PC-3 (cell line): ENCODE data around the gene TLE5. TPM values are rescaled to one million over a fixed set of nuclear protein-coding genes. Genes with fewer than 3 reads are reported as not detected.

Source experiments
- ATAC-seq: fragments of 200-7000 bp; cut with Tn5 transposase; 2 replicates; pipeline ENCODE4 v1.9.1; 2020; ENCODE audit warnings: mild to moderate bottlenecking, moderate library complexity
- Bru-seq: library from RNA; stranded (reverse); fragments of 400-500 nt; gene quantifications from one replicate; lab custom pipeline; 2021; lab: Mats Ljungman, UMichigan
- BruChase-seq, 2 experiments: library from RNA; stranded (reverse); fragments of 400-500 nt; gene quantifications; one replicate each; lab custom pipeline; 2021; lab: Mats Ljungman, UMichigan
- BruUV-seq: library from RNA; stranded (reverse); fragments of 400-500 nt; replicated peaks from 2 replicates; lab custom pipeline; 2021; lab: Mats Ljungman, UMichigan
- CTCF ChIA-PET: fragments of 300-600 bp; sonication (Branson Sonifier 250); formaldehyde crosslinking; loops from one replicate; lab custom pipeline; 2022; ENCODE audit warnings: antibody characterized with exemption; lab: Charles Lee
- POLR2A ChIA-PET: fragments of 300-600 bp; sonication (Branson Sonifier 250); formaldehyde crosslinking; loops from one replicate; lab custom pipeline; 2022; ENCODE audit warnings: antibody characterized with exemption; ENCODE audit not compliant: unreplicated experiment; lab: Charles Lee
- DNase-seq: peaks from one replicate; pipeline ENCODE4 v3.0.0-alpha.2; 2015
- H2AFZ ChIP-seq: fragments of 300-600 bp; sonication (generic); 2 replicates; pipeline ENCODE4 v1.6.0; 2016; ENCODE audit warnings: antibody characterized with exemption, low read length
- H3F3A ChIP-seq: fragments of 300-600 bp; sonication (generic); one replicate; pipeline ENCODE4 v1.6.0; 2017; ENCODE audit warnings: antibody characterized with exemption, low read length, control low read depth, mild to moderate bottlenecking; ENCODE audit not compliant: unreplicated experiment
- H3K27ac ChIP-seq: fragments of 300-600 bp; sonication (generic); 2 replicates; pipeline ENCODE4 v1.5.1; 2016; ENCODE audit warnings: mild to moderate bottlenecking, low read length
- H3K27me3 ChIP-seq: fragments of 300-600 bp; sonication (generic); 2 replicates; pipeline ENCODE4 v1.6.1; 2016; ENCODE audit warnings: low read length, mixed read lengths
- H3K36me3 ChIP-seq: fragments of 300-600 bp; sonication (generic); 2 replicates; pipeline ENCODE4 v1.6.1; 2016; ENCODE audit warnings: low read depth, mixed run types, low read length, mixed read lengths
- H3K4me1 ChIP-seq: fragments of 300-600 bp; sonication (generic); 2 replicates; pipeline ENCODE4 v1.5.1; 2016; ENCODE audit warnings: low read length; ENCODE audit not compliant: insufficient read depth
- H3K4me2 ChIP-seq: fragments of 300-600 bp; sonication (generic); 2 replicates; pipeline ENCODE4 v1.6.0; 2016; ENCODE audit warnings: low read length
- H3K4me3 ChIP-seq: fragments of 300-600 bp; sonication (generic); 2 replicates; pipeline ENCODE4 v1.5.1; 2016; ENCODE audit warnings: mild to moderate bottlenecking, low read length, mixed read lengths
- H3K79me2 ChIP-seq: fragments of 300-600 bp; sonication (generic); 2 replicates; pipeline ENCODE4 v1.6.1; 2017; ENCODE audit warnings: low read length, mixed read lengths
- H3K9ac ChIP-seq: fragments of 300-600 bp; sonication (generic); 2 replicates; pipeline ENCODE4 v1.6.0; 2016; ENCODE audit warnings: mild to moderate bottlenecking, low read length
- H3K9me2 ChIP-seq: fragments of 300-600 bp; sonication (generic); replicated peaks from 2 replicates; pipeline ENCODE4 v1.6.1; 2016; ENCODE audit warnings: mixed run types, low read length, mixed read lengths
- H3K9me3 ChIP-seq: fragments of 300-600 bp; sonication (generic); 2 replicates; pipeline ENCODE4 v1.6.1; 2016; ENCODE audit warnings: low read length, mixed read lengths
- H4K20me1 ChIP-seq: fragments of 300-600 bp; sonication (generic); 2 replicates; pipeline ENCODE4 v1.6.1; 2016; ENCODE audit warnings: low read length, mixed read lengths
- EZH2 ChIP-seq: fragments of 300-600 bp; sonication (generic); IDR thresholded peaks from one replicate; pipeline ENCODE4 v1.6.1; 2017; ENCODE audit warnings: antibody characterized with exemption, mild to moderate bottlenecking, low read length; ENCODE audit not compliant: unreplicated experiment
- EZH2phosphoT487 ChIP-seq: fragments of 300-600 bp; sonication (generic); IDR thresholded peaks from 2 replicates; pipeline ENCODE4 v1.6.1; 2018; ENCODE audit warnings: mild to moderate bottlenecking, antibody characterized with exemption, low read length, borderline replicate concordance
- intact Hi-C: fragments of 100-400 bp; cut with micrococcal nuclease; formaldehyde crosslinking; loops from 2 replicates; pipeline ENCODE4 v1.9.0; 2023
- long read RNA-seq: library from polyadenylated mRNA; unstranded; transcript quantifications from one replicate; pipeline ENCODE4 v2.0.0, GENCODE V29; 2021; ENCODE audit not compliant: unreplicated experiment
- total RNA-seq: library from RNA; depleted of rRNA; stranded (reverse); fragments of >200 nt; gene quantifications from 2 replicates; pipeline ENCODE4 v1.2.3, GENCODE V29; 2014; rRNA removed
- TF ChIP-seq, protein P1 (sequence below): fragments of 300-600 bp; sonication (generic); conservative IDR thresholded peaks from 2 replicates; pipeline ENCODE4 v1.5.1; 2017; ENCODE audit warnings: antibody characterized with exemption, low read depth, mild to moderate bottlenecking, low read length

TLE5 gene, protein sequence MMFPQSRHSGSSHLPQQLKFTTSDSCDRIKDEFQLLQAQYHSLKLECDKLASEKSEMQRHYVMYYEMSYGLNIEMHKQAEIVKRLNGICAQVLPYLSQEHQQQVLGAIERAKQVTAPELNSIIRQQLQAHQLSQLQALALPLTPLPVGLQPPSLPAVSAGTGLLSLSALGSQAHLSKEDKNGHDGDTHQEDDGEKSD
- total RNA-seq: 351 and 407 TPM in 2 replicates
- percentile 84 among the genes with signal in this experiment for Bru-seq, nascent RNA
- BruChase-seq, experiment 1, labeled RNA remaining after a 6-hour chase: percentile 86 among the genes with signal in this experiment
- BruChase-seq, experiment 2, labeled RNA remaining after a 2-hour chase: percentile 84 among the genes with signal in this experiment
- long read RNA-seq, transcript AES-202 (7 exons, 1,608 nt): major isoform, 368 of 667 reads
- long read RNA-seq, transcript AES-210 (3 exons, 1,100 nt): minor isoform, 8 of 667 reads
- long read RNA-seq, transcript AES-207 (6 exons, 942 nt): minor isoform, 76 of 667 reads
- long read RNA-seq, partial matches to known transcripts: 5 of 667 reads
- long read RNA-seq, other reads (novel, unspliced or antisense): 208 of 667 reads

DNA sequence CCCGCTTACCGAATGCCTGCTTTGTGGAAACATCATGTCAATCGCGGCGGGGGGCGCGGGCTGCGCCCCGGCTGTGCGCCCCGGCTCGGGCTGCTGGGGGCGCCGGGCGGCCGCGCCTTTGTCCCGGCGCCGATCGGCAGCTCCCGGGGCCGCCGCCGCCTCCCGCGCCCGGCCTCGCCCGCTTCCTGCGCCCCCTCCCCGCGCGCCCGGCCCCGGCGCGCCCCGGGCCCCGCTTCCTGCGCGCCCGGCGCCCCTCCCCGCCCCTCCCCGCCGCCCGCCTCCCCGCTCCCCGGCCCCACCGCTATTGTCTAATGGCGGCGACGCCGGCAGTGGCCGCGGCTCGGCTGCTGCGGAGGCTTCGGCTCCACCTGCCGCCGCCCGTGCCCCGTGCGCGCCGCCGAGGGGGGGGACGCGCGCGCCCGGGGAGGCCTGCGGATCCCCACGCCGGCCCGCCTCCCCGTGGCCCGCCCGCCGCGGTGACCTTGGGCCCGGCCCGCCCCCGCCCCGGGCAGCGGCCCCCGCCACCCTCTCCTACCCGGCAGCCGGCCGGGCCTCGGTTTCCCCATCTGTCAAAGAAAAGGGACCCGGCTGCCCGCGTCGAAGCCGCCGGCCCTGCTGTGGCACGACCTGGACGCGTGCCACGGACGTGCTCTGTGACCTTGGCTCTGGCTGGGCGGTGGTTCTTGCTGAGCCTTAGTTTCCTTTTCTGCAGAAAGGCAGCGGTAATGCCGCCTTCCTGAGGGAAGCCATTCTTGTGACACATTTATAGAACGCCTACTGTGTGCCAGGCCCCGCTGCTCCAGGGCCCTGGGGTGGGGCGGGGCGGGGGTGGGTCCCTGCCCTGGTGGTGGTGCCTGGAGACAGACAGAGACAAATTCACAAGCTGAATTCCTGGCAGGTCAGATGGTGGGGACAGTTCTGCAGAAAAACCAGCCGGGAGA lies at the start of gene TLE5:
TLE5 (minus strand) TSS at position 331 of the 941 bp plus-strand sequence; CDS start at position 36, 295 bp downstream.
- intact Hi-C loops: no loop called here

DNA sequence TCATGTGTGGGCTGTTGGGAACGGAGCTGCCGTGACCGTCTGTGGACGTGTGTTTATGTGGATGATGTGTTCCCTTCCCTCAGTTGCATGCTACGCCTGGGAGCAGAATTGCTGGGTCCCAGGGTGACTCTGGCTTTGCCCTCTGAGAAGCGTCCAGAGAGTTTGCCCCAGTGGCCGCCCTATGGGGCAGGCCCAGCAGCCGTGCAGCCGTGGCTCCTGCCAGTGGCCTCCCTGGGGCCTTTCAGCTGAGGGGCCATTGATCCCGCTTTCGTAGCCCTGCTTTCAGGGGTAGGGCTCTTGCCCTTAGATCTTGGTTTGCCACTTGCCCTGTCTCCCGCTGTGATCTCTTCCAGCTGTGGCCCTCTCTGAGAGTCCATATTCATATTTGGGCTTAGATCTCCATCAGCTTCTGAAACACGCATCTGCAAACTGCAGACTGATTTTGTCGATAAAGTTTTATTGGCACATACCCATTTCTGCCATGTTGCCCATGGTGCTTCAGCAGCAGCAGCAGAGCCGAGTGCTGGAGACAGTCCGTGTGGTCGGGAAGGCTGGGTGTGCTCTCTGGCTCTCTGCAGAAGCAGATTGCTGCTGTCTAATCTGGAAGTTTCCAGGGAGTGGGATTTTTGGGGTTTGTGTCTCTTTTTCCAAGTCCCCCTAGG lies 49.4 kb upstream of the TLE5 start:
- Histone ChIP-seq H3K9me3 (no peaks in the 10 kb centered on the region), H3K27me3 (no peaks in the 10 kb centered on the region), H3K36me3 (no peaks in the 10 kb centered on the region), H3K9ac (no peak overlapping the region), H3K9me2 (no peaks in the 10 kb centered on the region), H3K27ac (no peak overlapping the region), H2AFZ (no peak overlapping the region), H3F3A (no peaks in the 10 kb centered on the region), H3K4me2 (no peak overlapping the region), H3K4me1 (no peaks in the 10 kb centered on the region), H3K4me3 (no peak overlapping the region), H4K20me1 (no peaks in the 10 kb centered on the region), H3K79me2 (peaks cover 39% of the 10 kb centered on the region)
- intact Hi-C loops: no loop called here
- TF ChIP-seq, protein P1, sequence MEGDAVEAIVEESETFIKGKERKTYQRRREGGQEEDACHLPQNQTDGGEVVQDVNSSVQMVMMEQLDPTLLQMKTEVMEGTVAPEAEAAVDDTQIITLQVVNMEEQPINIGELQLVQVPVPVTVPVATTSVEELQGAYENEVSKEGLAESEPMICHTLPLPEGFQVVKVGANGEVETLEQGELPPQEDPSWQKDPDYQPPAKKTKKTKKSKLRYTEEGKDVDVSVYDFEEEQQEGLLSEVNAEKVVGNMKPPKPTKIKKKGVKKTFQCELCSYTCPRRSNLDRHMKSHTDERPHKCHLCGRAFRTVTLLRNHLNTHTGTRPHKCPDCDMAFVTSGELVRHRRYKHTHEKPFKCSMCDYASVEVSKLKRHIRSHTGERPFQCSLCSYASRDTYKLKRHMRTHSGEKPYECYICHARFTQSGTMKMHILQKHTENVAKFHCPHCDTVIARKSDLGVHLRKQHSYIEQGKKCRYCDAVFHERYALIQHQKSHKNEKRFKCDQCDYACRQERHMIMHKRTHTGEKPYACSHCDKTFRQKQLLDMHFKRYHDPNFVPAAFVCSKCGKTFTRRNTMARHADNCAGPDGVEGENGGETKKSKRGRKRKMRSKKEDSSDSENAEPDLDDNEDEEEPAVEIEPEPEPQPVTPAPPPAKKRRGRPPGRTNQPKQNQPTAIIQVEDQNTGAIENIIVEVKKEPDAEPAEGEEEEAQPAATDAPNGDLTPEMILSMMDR: no peak
- TF ChIP-seq EZH2 (no peak), EZH2phosphoT487 (no peak)
- POLR2A ChIA-PET: no interaction called here
- ATAC-seq (no peak), DNase-seq (no peak)
- CTCF ChIA-PET: interaction anchor here (0.6 kb wide), 1 partner anchor 464 kb away, joined by 3 read pairs; no protein-coding TSS in a partner anchor
- no TSS peak for BruUV-seq

More for the DNA sequence above, at the start of gene TLE5:
- ATAC-seq (peak; percentile 57), DNase-seq (peak; percentile 47)
- Histone ChIP-seq H3K9me3 (no peaks in the 10 kb centered on the region), H3K4me1 (no peaks in the 10 kb centered on the region), H3K27ac (no peak within 1 kb of the TSS), H3K36me3 (no peaks in the 10 kb centered on the region; the same call in 1 of the 2 replicates), H3K9ac (peak within 1 kb of the TSS; percentile 71), H3K27me3 (no peaks in the 10 kb centered on the region), H3K4me2 (peak within 1 kb of the TSS; percentile 81), H2AFZ (peak within 1 kb of the TSS; percentile 59; the same call in 1 of the 2 replicates), H3F3A (no peaks in the 10 kb centered on the region), H3K9me2 (no peaks in the 10 kb centered on the region), H3K79me2 (peaks cover 18% of the 10 kb centered on the region), H3K4me3 (peak within 1 kb of the TSS; percentile 74), H4K20me1 (no peaks in the 10 kb centered on the region)
- ChIA-PET POLR2A (interaction anchor here (0.5 kb wide), 1 partner anchor 27 kb away, joined by 5 read pairs; no protein-coding TSS in a partner anchor), CTCF (no interaction called here)
- BruUV-seq: no TSS peak
- TF ChIP-seq, protein P1: no peak
- TF ChIP-seq EZH2 (no peak), EZH2phosphoT487 (no peak)
